ENCODE data around the gene GNAZ.

DNA sequence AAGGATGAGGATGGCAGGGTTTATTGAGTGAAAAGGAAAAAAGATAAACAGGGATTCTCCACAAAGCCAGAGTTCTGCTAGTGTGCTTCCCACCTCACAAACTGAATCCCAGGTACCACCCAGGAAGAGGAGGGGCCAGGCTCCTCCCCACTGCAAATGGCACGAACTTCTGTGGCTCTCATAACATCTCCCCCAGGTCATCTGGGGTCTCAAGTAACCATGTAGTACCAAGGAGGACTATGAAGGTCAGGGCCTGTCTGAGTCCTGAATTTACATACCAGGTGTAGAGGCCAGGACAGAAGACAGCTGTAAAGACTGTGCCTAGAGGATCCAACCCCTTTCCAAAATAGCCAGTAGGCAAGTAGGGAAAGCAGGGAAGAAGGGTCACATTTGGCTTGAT lies 25.7 kb upstream of the GNAZ start:
- TF ChIP-seq ZFP36 (IDR thresholded peaks at IDR 0.05; ENCODE audit: borderline replicate concordance, partially characterized antibody) = no peak
- TF ChIP-seq, protein P1, sequence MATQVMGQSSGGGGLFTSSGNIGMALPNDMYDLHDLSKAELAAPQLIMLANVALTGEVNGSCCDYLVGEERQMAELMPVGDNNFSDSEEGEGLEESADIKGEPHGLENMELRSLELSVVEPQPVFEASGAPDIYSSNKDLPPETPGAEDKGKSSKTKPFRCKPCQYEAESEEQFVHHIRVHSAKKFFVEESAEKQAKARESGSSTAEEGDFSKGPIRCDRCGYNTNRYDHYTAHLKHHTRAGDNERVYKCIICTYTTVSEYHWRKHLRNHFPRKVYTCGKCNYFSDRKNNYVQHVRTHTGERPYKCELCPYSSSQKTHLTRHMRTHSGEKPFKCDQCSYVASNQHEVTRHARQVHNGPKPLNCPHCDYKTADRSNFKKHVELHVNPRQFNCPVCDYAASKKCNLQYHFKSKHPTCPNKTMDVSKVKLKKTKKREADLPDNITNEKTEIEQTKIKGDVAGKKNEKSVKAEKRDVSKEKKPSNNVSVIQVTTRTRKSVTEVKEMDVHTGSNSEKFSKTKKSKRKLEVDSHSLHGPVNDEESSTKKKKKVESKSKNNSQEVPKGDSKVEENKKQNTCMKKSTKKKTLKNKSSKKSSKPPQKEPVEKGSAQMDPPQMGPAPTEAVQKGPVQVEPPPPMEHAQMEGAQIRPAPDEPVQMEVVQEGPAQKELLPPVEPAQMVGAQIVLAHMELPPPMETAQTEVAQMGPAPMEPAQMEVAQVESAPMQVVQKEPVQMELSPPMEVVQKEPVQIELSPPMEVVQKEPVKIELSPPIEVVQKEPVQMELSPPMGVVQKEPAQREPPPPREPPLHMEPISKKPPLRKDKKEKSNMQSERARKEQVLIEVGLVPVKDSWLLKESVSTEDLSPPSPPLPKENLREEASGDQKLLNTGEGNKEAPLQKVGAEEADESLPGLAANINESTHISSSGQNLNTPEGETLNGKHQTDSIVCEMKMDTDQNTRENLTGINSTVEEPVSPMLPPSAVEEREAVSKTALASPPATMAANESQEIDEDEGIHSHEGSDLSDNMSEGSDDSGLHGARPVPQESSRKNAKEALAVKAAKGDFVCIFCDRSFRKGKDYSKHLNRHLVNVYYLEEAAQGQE (IDR thresholded peaks at IDR 0.05) = no peak
- TF ChIP-seq, protein P2, sequence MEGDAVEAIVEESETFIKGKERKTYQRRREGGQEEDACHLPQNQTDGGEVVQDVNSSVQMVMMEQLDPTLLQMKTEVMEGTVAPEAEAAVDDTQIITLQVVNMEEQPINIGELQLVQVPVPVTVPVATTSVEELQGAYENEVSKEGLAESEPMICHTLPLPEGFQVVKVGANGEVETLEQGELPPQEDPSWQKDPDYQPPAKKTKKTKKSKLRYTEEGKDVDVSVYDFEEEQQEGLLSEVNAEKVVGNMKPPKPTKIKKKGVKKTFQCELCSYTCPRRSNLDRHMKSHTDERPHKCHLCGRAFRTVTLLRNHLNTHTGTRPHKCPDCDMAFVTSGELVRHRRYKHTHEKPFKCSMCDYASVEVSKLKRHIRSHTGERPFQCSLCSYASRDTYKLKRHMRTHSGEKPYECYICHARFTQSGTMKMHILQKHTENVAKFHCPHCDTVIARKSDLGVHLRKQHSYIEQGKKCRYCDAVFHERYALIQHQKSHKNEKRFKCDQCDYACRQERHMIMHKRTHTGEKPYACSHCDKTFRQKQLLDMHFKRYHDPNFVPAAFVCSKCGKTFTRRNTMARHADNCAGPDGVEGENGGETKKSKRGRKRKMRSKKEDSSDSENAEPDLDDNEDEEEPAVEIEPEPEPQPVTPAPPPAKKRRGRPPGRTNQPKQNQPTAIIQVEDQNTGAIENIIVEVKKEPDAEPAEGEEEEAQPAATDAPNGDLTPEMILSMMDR (IDR thresholded peaks at IDR 0.05) = no peak
- no peak for TF ChIP-seq CHD4 (IDR thresholded peaks at IDR 0.05; ENCODE audit: borderline replicate concordance)
- no peak for TF ChIP-seq POLR2AphosphoS2 (conservative IDR thresholded peaks at IDR 0.05; ENCODE audit: low read length)
- TF ChIP-seq, protein P3, sequence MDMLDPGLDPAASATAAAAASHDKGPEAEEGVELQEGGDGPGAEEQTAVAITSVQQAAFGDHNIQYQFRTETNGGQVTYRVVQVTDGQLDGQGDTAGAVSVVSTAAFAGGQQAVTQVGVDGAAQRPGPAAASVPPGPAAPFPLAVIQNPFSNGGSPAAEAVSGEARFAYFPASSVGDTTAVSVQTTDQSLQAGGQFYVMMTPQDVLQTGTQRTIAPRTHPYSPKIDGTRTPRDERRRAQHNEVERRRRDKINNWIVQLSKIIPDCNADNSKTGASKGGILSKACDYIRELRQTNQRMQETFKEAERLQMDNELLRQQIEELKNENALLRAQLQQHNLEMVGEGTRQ (IDR thresholded peaks at IDR 0.05) = no peak
- TF ChIP-seq NR3C1 (IDR thresholded peaks at IDR 0.05) = no peak
- TF ChIP-seq FOSL2 (IDR thresholded peaks at IDR 0.05) = no peak
- no peak for TF ChIP-seq FOSL2 (CRISPR knock-in tag; IDR thresholded peaks at IDR 0.05)
- TF ChIP-seq, protein P4, sequence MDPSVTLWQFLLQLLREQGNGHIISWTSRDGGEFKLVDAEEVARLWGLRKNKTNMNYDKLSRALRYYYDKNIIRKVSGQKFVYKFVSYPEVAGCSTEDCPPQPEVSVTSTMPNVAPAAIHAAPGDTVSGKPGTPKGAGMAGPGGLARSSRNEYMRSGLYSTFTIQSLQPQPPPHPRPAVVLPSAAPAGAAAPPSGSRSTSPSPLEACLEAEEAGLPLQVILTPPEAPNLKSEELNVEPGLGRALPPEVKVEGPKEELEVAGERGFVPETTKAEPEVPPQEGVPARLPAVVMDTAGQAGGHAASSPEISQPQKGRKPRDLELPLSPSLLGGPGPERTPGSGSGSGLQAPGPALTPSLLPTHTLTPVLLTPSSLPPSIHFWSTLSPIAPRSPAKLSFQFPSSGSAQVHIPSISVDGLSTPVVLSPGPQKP (IDR thresholded peaks at IDR 0.05; ENCODE audit: low read depth, low read length) = no peak
- no peak for TF ChIP-seq SREBF2 (IDR thresholded peaks at IDR 0.05)

Measured in A549 (cell line).